ENCODE results near the gene PTTG1.

- TF ChIP-seq CTCF (IDR thresholded peaks at IDR 0.05) (no peak), EZH2 (IDR thresholded peaks at IDR 0.05; ENCODE audit: borderline replicate concordance, insufficient read depth, low read depth, low read length, poor library complexity, severe bottlenecking) (no peak)
Measured at GRCh38 chr5:160472482-160472881, 50.8 kb downstream of the PTTG1 start.

All from B cell (primary cell).